Right forelimb (tissue), 1 donor: ENCODE measurements around the gene FAM222A.
"Not testable (repeated sequence)": the region's sequence is repeated elsewhere in the genome, so short reads cannot be mapped to it uniquely, and the experiment has no call there.

Experiments used
- DNase-seq: peaks from one replicate; pipeline ENCODE4 v3.0.0-alpha.2; 2018

Gene FAM222A

GRCh38 chr12:109694629-109695028, 19.0 kb upstream of the FAM222A start:
- DNase-seq: not testable (repeated sequence)

GRCh38 chr12:109695416-109695815, 18.2 kb upstream of the FAM222A start:
- DNase-seq: no peak

DNA sequence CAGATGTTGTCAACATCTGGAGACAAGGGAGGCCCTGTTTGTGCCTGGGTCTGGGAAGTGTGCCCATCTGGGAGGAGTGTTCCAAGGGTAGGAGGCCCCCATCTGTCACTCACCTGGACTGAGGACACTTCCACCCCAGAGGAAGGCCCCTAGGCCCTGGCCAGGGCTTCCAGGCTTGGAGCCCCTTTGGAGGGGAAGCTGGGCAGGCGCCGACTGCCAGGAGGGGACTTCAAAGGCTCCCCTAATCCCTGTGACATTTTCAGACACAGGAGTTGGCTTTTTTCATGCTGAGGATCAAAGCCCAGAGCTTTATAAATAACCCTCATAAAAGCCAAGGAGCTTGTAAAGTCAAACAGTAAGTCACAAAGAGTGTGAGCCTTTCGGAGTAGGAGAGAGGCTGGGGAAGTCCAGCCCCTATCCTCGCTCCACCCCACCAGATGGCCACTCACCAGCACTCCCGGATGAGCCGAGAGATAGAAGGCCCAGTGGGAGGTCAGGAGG, 17.6 kb upstream of the FAM222A start:
- DNase-seq: no peak

GRCh38 chr12:109696485-109697269, 16.9 kb upstream of the FAM222A start:
- DNase-seq: no peak

DNA sequence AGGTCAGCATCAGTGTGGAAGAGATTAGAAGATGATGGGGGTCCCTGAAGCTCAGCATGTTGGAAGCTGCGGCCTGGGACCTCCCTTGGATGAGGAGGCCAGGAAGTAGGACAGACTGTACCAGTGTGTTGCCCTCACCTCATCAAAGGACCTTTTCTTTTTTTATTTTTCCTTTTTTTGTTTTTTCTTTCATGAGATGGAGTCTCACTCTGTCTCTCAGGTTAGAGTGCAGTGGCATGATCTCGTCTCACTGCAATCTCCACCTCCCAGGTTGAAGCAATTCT, 16.4 kb upstream of the FAM222A start:
- no peak for DNase-seq

DNA sequence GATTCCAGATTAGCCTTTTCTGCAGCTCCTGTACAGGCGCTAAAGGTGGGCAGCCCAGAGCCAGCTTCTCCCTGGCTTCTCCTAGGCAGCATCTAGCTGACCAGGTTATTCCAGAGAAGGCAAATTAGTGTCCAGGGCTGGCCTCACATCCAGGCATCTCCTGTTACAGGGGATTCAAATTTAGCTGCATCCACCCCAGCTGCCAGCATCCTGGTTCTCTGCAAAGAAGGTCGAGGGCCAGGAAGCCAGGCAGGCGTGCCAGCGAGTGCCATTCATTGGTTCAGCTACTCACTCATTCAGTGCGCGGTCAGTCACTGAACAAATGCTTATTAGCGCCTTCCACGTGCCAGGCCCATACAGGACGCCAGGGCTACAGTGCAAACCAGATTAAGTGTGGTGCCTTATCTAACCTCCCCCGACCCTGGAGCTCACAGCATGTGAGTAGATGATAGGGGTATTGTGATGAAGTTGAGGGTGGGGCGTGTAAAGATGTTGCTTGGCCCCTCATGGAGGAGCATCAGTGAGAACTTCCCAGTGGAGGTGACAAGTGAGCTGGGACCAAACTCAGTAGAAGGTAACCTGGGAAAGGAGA, 15.7 kb upstream of the FAM222A start:
- DNase-seq: no peak

- DNase-seq: no peak
Observed at GRCh38 chr12:109698820-109699219, 14.8 kb upstream of the FAM222A start.

DNA sequence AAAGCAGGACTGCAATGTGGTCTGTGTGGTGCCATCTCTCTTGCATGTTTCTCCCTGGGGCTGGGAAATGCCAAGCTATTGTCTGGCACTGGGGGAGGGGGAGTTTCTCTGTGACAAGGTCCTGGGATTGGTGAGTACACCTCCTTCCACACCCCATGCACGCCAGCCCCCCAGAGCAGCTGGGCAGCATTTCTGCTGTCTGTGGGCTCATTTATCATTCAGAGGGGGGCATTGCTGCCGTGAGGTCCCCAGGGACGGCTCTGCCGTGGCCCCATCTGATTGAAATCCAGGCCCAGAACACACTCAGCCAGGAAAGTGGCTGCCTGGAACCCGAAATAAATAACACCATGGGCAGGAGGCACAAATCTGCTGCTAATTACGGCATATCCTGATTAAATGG, 12.6 kb upstream of the FAM222A start:
- DNase-seq: no peak

DNA sequence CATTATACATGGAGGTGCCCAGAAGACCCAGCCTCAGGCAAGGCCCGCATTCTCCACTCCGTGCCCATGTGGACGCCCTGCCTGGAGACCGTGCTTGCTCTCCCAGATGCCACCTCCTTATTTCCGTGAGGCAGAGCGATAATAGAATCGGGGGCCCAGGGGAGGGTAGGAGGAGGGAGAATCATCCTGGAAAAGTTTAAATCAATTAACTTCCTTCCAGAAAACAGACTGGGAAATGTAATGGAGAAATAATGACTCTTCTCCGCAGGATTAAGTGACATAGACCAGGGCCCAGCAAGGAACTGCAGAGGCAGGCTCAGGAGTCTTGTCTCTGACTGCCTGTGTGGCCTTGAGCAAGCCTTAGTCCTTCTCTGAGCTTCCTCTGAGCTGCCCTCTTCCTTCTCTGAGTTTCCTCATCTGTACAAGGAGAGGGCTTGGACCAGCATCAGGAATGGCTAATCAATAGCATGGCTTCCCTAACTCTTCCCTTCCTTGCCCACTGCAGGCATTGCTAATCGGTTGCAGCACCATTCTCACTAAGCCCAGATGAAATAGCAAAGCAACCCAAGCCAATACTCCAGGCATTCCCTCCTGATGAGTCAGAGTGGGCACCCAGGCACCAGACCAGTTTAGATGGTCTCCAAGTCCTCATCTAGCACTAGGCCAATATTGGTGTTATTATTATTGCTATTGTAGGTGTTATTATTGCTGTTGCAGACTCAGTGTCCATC, 11.3 kb upstream of the FAM222A start:
- DNase-seq: no peak

GRCh38 chr12:109703684-109704083, 9.9 kb upstream of the FAM222A start:
- no peak for DNase-seq

DNA sequence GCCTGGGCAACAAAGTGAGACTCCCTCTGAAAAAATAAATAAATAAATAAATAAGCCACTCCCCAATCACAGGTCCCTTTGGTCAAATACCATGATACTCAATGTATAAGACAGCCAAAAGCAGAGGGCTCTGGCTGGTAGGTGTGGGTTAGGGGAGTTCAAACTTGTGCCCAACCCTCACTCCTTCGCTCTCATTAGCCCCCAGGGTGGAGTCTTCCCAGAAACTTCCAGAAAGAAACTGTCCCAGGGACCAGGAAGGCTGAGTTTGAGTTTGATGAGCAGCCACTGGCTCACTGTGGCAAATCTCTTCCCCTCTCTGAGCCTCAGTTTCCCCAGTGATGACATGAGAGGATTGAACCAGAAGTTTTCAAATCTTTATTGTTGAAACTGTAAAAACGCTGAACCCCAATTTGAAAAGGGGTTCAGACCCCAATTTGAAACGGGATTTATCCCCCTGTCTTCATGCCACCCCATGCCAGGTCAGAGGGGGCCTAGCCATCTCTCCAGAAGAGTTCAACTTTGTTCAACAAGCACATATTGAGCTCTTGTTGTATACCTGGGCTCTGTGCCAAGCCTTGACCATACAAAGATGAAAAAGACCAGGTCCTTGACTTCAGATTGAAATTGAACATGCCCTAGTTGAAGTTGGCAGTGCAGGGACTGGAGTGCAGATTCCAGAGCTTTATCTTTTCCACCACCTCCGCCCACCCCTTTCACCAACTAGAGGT, 9.1 kb upstream of the FAM222A start:
- DNase-seq: no peak

DNA sequence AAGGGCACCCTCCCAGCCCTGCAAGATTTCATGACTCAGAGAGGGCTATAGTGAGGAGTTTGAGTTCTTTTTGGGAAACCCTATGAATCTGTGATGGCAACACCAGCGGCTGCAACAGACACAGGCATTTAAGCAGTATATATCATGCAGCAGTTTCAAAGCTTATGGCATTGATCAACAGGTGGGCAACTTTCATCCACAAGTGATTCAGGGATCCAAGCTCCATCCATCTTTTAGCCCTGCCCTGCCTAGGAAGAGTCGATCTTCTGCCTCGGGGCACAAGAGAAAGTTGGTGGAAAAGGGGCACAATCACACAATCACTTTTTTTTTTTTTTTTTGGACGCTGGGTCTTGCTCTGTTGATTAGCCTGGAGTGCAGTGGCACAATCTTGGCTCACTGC, 8.3 kb upstream of the FAM222A start:
- no peak for DNase-seq

DNA sequence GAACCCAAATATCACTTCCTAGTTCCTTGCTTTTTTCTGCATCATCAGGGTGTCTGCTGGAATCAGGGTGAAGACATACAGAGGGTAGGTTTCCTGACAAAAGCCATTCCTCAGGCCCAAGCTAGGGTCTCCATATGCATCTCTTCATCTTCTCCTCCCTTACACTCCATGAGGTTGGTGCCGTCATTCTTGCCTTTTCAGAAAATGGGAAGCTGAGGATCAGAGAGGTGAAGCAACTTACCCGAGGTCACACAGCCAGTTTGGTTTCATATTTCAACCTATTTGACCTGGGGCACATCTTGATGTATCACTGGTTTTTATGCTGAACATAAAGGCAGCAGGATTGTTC, 7.3 kb upstream of the FAM222A start:
- no peak for DNase-seq

DNA sequence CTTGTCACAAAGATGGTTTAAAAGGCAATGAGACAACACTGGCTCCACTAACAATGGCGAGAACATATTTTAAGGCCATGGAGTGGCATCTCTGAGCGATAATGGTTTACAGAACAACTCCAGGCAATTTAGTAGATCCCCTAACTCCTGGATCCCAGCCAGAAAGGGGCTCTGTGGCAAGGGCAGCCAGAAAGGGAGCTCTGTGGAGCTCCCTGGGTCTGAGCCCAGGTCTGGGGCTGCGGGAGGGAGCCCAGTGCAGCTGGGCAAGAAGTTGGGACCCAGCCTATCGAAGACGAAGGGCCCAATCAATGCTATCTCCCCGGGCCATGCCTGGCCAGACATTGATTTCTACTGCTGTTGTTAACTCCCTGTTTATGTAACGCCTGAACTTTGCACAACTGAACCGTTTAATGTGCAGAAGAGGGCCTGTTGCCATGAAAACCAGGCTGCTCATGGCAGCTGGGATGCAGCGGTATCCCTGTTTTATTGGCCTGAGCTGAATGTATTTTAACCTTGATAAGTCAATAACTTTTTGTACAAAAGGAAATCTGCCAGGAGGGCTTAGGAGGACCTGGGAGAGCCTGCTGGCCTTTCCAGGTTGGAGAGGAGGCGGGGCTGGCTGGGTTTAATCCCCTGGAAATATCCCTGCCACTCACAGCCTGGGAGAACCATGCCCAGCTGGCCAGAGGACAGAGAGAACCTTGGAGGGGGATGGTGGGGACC, 6.7 kb upstream of the FAM222A start:
- no peak for DNase-seq

DNA sequence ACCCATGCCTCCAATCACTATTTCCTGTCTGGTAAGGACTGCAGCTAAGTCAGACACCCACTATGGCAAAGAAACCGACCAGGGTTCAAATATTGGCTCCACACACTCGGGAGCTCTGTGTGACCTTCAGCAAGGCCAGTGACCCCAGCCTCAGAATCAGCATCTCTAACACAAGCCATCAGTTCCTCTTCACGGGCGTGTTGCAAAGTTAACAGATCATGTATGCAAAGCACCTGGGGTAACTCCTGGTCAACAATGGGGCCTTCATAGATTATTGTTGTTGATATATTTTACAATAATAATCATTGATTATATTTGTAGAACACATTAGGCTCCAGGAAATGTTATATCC, 6.2 kb upstream of the FAM222A start:
- no peak for DNase-seq

DNA sequence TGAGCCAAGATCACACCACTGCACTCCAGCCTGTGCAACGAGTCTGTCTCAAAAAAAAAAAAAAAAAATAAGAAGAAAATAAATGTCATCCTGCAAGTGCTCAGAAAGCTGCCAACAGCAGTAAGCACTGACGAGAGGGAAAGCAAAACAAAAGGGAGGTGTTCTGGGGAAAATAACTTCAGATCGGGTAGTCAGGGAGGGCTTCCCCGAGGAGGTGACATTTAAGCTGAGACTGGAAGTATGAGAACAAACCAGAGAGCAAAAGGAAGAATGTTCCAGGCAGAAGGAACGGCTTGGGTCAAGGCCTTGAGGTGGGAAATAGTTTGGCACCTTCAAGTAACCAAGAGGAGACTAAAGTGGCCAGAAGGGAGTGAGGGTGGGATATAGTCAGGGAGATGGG, 4.7 kb upstream of the FAM222A start:
- no peak for DNase-seq

- no peak for DNase-seq
Observed at GRCh38 chr12:109709401-109709991, 4.1 kb upstream of the FAM222A start.

DNA sequence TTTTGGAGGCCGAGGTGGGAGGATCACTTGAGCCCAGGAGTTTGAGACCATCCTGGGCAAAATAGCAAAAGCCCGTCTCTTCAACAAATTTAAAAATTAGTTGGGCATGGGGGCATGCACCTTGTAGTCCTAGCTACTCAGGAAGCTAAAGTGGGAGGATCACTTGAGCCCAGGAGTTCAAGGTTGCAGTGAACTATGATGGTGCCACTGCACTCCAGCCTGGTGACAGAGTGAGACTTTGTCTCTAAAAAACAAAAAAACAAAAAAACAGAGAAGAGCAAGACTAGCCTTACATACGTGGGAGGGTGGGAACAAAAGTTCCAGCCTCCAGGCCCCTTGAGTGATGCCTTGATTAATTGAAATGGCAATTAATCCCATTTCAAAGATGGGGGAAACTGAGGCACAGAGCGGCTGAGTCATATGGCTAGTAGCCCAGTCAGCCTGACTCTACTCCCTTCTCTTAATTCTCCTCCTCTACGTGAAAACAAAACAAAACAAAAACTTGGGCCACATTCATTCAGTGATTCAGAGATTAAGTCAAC, 3.3 kb upstream of the FAM222A start:
- DNase-seq: no peak

DNA sequence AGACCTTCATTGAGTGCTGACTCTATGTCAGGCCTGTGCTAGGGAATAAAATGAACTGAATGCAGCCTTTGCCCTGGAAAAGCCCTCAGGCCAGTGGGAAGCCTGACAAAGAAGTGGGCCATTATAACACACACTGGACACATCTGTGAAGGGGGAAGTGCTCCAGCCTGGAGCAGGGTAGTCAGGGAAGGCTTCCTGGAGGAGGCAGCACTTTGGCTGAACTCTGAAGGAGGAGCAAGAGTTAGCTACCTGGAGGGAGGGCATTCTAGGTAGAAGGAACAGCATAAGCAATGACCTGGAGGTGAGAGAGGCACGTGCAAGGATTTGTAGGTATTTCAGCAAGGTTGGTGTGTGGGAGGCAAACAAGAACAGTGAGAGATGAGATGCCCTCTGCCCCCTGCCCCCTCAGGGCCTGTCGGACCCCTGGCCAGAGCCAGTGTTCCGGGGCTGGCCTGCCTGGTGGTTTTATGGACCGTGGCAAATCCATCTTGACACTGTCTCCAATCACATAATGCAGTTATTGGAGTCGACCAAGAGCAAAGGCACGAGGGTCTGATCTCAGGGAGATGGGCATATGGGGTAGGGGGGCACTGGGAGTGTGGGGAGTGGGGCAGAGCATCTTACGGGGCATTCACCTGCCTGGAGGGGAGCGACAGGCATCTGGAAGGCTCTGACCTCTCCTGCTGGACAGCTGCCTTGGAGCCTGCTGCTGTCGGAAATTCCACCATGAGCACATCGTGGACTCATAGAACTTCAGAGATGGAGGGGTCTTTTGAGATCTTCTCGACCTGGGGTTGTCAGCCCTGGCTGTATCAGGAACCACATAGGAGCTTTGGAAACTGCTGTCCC, 2.7 kb upstream of the FAM222A start:
- no peak for DNase-seq

- no peak for DNase-seq
Observed at GRCh38 chr12:109711596-109712461, 1.8 kb upstream of the FAM222A start.
